Neural progenitor cell (in vitro differentiated cells): ENCODE data around the gene PKD2L1.

Experiments used
- EZH2 ChIP-seq: fragments of 200-600 bp; sonication (generic); IDR thresholded peaks from 2 replicates; pipeline ENCODE4 v1.6.1; 2017; ENCODE audit warnings: antibody characterized with exemption, mild to moderate bottlenecking, moderate library complexity
- EZH2phosphoT487 ChIP-seq: fragments of 200-600 bp; sonication (generic); IDR thresholded peaks from 2 replicates; pipeline ENCODE4 v1.6.1; 2017; ENCODE audit warnings: antibody characterized with exemption
- TF ChIP-seq, protein P1 (sequence below): fragments of 200-600 bp; sonication (generic); IDR thresholded peaks from 2 replicates; pipeline ENCODE4 v1.5.1; 2017; ENCODE audit warnings: antibody characterized with exemption, mild to moderate bottlenecking

GRCh38 chr10:100338434-100339036 lies 8.5 kb upstream of the PKD2L1 start:
- TF ChIP-seq, protein P1, sequence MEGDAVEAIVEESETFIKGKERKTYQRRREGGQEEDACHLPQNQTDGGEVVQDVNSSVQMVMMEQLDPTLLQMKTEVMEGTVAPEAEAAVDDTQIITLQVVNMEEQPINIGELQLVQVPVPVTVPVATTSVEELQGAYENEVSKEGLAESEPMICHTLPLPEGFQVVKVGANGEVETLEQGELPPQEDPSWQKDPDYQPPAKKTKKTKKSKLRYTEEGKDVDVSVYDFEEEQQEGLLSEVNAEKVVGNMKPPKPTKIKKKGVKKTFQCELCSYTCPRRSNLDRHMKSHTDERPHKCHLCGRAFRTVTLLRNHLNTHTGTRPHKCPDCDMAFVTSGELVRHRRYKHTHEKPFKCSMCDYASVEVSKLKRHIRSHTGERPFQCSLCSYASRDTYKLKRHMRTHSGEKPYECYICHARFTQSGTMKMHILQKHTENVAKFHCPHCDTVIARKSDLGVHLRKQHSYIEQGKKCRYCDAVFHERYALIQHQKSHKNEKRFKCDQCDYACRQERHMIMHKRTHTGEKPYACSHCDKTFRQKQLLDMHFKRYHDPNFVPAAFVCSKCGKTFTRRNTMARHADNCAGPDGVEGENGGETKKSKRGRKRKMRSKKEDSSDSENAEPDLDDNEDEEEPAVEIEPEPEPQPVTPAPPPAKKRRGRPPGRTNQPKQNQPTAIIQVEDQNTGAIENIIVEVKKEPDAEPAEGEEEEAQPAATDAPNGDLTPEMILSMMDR = peak; percentile 87
- TF ChIP-seq EZH2 = no peak
- TF ChIP-seq EZH2phosphoT487 = no peak
